Chondrocyte (in vitro differentiated cells): ENCODE measurements around the gene CSK. TPM values are rescaled to one million over a fixed set of nuclear protein-coding genes. Genes with fewer than 3 reads are reported as not detected.
A peak's percentile ranks its signal among the peaks of the same experiment; 100 is the strongest.

Source experiments
- DNase-seq: peaks from one replicate; pipeline ENCODE4 v3.0.0; 2021; ENCODE audit warnings: mixed read lengths, low spot score
- H3K27ac Mint-ChIP-seq: one replicate; pipeline ENCODE4 v1.8.0; 2021; ENCODE audit warnings: mild to moderate bottlenecking, moderate library complexity, mixed read lengths; ENCODE audit not compliant: unreplicated experiment
- H3K27me3 Mint-ChIP-seq: 2 replicates; pipeline ENCODE4 v1.8.0; 2021; ENCODE audit warnings: low read depth, mixed read lengths
- H3K36me3 Mint-ChIP-seq: 2 replicates; pipeline ENCODE4 v1.8.0; 2021; ENCODE audit warnings: low read depth, mixed read lengths
- H3K4me1 Mint-ChIP-seq: 2 replicates; pipeline ENCODE4 v1.8.0; 2021; ENCODE audit warnings: low read depth, mild to moderate bottlenecking, mixed read lengths
- H3K4me3 Mint-ChIP-seq: one replicate; pipeline ENCODE4 v1.8.0; 2021; ENCODE audit warnings: mild to moderate bottlenecking, moderate library complexity, mixed read lengths; ENCODE audit not compliant: unreplicated experiment
- H3K9me3 Mint-ChIP-seq: 2 replicates; pipeline ENCODE4 v1.8.0; 2021; ENCODE audit warnings: low read depth, mixed read lengths
- total RNA-seq: library from RNA; stranded (reverse); gene quantifications from 3 replicates; pipeline ENCODE4 v1.2.1, GENCODE V29; 2021
- TF ChIP-seq, protein P1 (sequence below): fragments of 200-600 bp; sonication (generic); IDR thresholded peaks from 2 replicates; pipeline ENCODE4 v1.5.0; 2021; ENCODE audit warnings: antibody characterized with exemption, mild to moderate bottlenecking, moderate library complexity

CSK gene
- total RNA-seq, 1 donor from 2014 or later: 39.9 TPM

GRCh38 chr15:74800559-74801094 lies 18.7 kb downstream of the CSK start:
- DNase-seq: no peak
- no peak overlapping the region for H3K4me3 Mint-ChIP-seq
- H3K9me3 Mint-ChIP-seq: no peaks in the 10 kb centered on the region
- TF ChIP-seq, protein P1, sequence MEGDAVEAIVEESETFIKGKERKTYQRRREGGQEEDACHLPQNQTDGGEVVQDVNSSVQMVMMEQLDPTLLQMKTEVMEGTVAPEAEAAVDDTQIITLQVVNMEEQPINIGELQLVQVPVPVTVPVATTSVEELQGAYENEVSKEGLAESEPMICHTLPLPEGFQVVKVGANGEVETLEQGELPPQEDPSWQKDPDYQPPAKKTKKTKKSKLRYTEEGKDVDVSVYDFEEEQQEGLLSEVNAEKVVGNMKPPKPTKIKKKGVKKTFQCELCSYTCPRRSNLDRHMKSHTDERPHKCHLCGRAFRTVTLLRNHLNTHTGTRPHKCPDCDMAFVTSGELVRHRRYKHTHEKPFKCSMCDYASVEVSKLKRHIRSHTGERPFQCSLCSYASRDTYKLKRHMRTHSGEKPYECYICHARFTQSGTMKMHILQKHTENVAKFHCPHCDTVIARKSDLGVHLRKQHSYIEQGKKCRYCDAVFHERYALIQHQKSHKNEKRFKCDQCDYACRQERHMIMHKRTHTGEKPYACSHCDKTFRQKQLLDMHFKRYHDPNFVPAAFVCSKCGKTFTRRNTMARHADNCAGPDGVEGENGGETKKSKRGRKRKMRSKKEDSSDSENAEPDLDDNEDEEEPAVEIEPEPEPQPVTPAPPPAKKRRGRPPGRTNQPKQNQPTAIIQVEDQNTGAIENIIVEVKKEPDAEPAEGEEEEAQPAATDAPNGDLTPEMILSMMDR: no peak
- H3K27ac Mint-ChIP-seq: no peak overlapping the region
- H3K36me3 Mint-ChIP-seq: peaks cover 17% of the 10 kb centered on the region
- H3K27me3 Mint-ChIP-seq: no peaks in the 10 kb centered on the region
- no peaks in the 10 kb centered on the region for H3K4me1 Mint-ChIP-seq

- DNase-seq: no peak
- H3K27ac Mint-ChIP-seq: no peak overlapping the region
- H3K36me3 Mint-ChIP-seq: peaks cover 17% of the 10 kb centered on the region
- no peaks in the 10 kb centered on the region for H3K9me3 Mint-ChIP-seq
- H3K4me3 Mint-ChIP-seq: no peak overlapping the region
- TF ChIP-seq, protein P1: no peak
- no peaks in the 10 kb centered on the region for H3K27me3 Mint-ChIP-seq
- H3K4me1 Mint-ChIP-seq: no peaks in the 10 kb centered on the region
These were observed 19.6 kb downstream of the CSK start for GRCh38 chr15:74801311-74801997.

- no peak overlapping the region for H3K27ac Mint-ChIP-seq
- no peaks in the 10 kb centered on the region for H3K27me3 Mint-ChIP-seq
- no peak overlapping the region for H3K4me3 Mint-ChIP-seq
- no peaks in the 10 kb centered on the region for H3K9me3 Mint-ChIP-seq
- no peak for DNase-seq
- TF ChIP-seq, protein P1: no peak
- H3K36me3 Mint-ChIP-seq: peaks cover 17% of the 10 kb centered on the region
- H3K4me1 Mint-ChIP-seq: peaks cover 5% of the 10 kb centered on the region
These were observed 20.4 kb downstream of the CSK start for GRCh38 chr15:74802290-74802689.

GRCh38 chr15:74802862-74803447 lies 21.1 kb downstream of the CSK start:
- Mint-ChIP-seq H3K4me3 (no peak overlapping the region), H3K9me3 (no peaks in the 10 kb centered on the region), H3K36me3 (peaks cover 17% of the 10 kb centered on the region), H3K4me1 (peaks cover 11% of the 10 kb centered on the region), H3K27me3 (no peaks in the 10 kb centered on the region), H3K27ac (no peak overlapping the region)
- no peak for DNase-seq
- TF ChIP-seq, protein P1: no peak

DNA sequence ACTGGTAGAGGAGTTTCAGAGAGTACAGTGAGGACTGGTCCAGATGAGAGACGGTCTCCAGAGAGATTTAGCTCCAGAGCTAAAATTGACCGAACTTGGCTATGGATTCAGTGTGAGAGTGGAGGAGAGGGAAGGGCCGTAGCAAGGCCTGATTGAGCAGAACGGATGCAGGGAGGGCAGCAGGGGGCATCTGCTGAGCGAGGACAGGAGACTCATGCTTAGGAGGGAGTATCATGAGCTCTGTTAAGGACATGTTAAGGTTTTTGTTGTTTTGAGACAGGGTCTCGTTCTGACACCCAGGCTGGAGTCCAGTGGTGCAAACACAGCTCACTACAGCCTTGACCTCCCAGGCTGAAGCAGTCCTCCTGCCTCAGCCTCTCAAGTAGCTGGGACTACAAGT lies 23.1 kb downstream of the CSK start:
- H3K9me3 Mint-ChIP-seq: no peaks in the 10 kb centered on the region
- H3K27me3 Mint-ChIP-seq: no peaks in the 10 kb centered on the region
- H3K36me3 Mint-ChIP-seq: peaks cover 14% of the 10 kb centered on the region
- TF ChIP-seq, protein P1: no peak
- no peak overlapping the region for H3K4me3 Mint-ChIP-seq
- H3K4me1 Mint-ChIP-seq: peaks cover 29% of the 10 kb centered on the region
- DNase-seq: no peak
- H3K27ac Mint-ChIP-seq: peak overlapping the region; percentile 73
